MM.1S (cell line): ENCODE measurements around the gene ITSN1.

Source experiments
- DNase-seq: peaks from one replicate; pipeline ENCODE4 v3.0.0-alpha.2; 2015
- H2AFZ ChIP-seq: fragments of 300-600 bp; sonication (generic); 2 replicates; pipeline ENCODE4 v1.6.0; 2016; ENCODE audit warnings: antibody characterized with exemption, low read length
- H3F3A ChIP-seq: fragments of 300-600 bp; sonication (generic); 2 replicates; pipeline ENCODE4 v1.6.1; 2016; ENCODE audit warnings: mild to moderate bottlenecking, antibody characterized with exemption, low read length, moderate library complexity, mixed read lengths; ENCODE audit not compliant: insufficient read depth
- H3K27ac ChIP-seq: fragments of 300-600 bp; sonication (generic); 2 replicates; pipeline ENCODE4 v1.5.1; 2016; ENCODE audit warnings: mild to moderate bottlenecking, low read length
- H3K27me3 ChIP-seq: fragments of 300-600 bp; sonication (generic); replicated peaks from 2 replicates; pipeline ENCODE4 v1.6.0; 2016; ENCODE audit warnings: low read length; ENCODE audit not compliant: insufficient read depth
- H3K36me3 ChIP-seq: fragments of 300-600 bp; sonication (generic); replicated peaks from 2 replicates; pipeline ENCODE4 v1.6.1; 2016; ENCODE audit warnings: mild to moderate bottlenecking, low read length, mixed read lengths; ENCODE audit not compliant: insufficient read depth
- H3K4me1 ChIP-seq: fragments of 300-600 bp; sonication (generic); 2 replicates; pipeline ENCODE4 v1.6.1; 2016; ENCODE audit warnings: low read length, mixed read lengths
- H3K4me2 ChIP-seq: fragments of 300-600 bp; sonication (generic); 2 replicates; pipeline ENCODE4 v1.6.0; 2016; ENCODE audit warnings: low read depth, low read length
- H3K4me3 ChIP-seq: fragments of 300-600 bp; sonication (generic); 2 replicates; pipeline ENCODE4 v1.5.1; 2016; ENCODE audit warnings: low read length, mixed read lengths
- H3K79me2 ChIP-seq: fragments of 300-600 bp; sonication (generic); 2 replicates; pipeline ENCODE4 v1.6.1; 2016; ENCODE audit warnings: mixed run types, low read length, mixed read lengths
- H3K9ac ChIP-seq: fragments of 300-600 bp; sonication (generic); 2 replicates; pipeline ENCODE4 v1.6.1; 2016; ENCODE audit warnings: low read length, mixed read lengths
- H3K9me2 ChIP-seq: fragments of 300-600 bp; sonication (generic); replicated peaks from 2 replicates; pipeline ENCODE4 v1.6.1; 2016; ENCODE audit warnings: mild to moderate bottlenecking, low read length, mixed read lengths; ENCODE audit not compliant: insufficient read depth
- H3K9me3 ChIP-seq: fragments of 300-600 bp; sonication (generic); replicated peaks from 2 replicates; pipeline ENCODE4 v1.6.1; 2016; ENCODE audit warnings: mild to moderate bottlenecking, low read length, mixed read lengths; ENCODE audit not compliant: insufficient read depth
- H4K20me1 ChIP-seq: fragments of 300-600 bp; sonication (generic); 2 replicates; pipeline ENCODE4 v1.6.1; 2016; ENCODE audit warnings: mild to moderate bottlenecking, low read length, moderate library complexity, mixed read lengths; ENCODE audit not compliant: insufficient read depth
- CTCF ChIP-seq: fragments of 300-600 bp; sonication (generic); IDR thresholded peaks from 2 replicates; pipeline ENCODE4 v1.5.1; 2016; ENCODE audit warnings: antibody characterized with exemption, low read length, mixed read lengths
- EZH2 ChIP-seq: fragments of 300-600 bp; sonication (generic); optimal IDR thresholded peaks from 2 replicates; pipeline ENCODE3; 2017; ENCODE audit warnings: low read depth, mild to moderate bottlenecking, antibody characterized with exemption, low read length, mixed read lengths
- EZH2phosphoT487 ChIP-seq: fragments of 300-600 bp; sonication (generic); IDR thresholded peaks from 2 replicates; pipeline ENCODE4 v1.6.1; 2018; ENCODE audit warnings: antibody characterized with exemption, low read length

The ITSN1 gene

GRCh38 chr21:33894736-33895288 is 252.5 kb downstream of the ITSN1 start:
- Histone ChIP-seq H3K27me3 (no peaks in the 10 kb centered on the region), H2AFZ (peak overlapping the region; percentile 2; the same call in 1 of the 2 replicates), H3K9me3 (no peaks in the 10 kb centered on the region), H4K20me1 (no peaks in the 10 kb centered on the region), H3K9me2 (no peaks in the 10 kb centered on the region), H3K4me2 (peak overlapping the region; percentile 31), H3K9ac (no peak overlapping the region), H3K79me2 (no peaks in the 10 kb centered on the region), H3K4me3 (no peak overlapping the region), H3K36me3 (no peaks in the 10 kb centered on the region), H3K4me1 (peaks cover 3% of the 10 kb centered on the region; the same call in 1 of the 2 replicates), H3F3A (no peaks in the 10 kb centered on the region), H3K27ac (no peak overlapping the region)
- DNase-seq: peak; percentile 82
- TF ChIP-seq CTCF: peak; percentile 83
- no peak for TF ChIP-seq EZH2phosphoT487

GRCh38 chr21:33895356-33895755 is 253.1 kb downstream of the ITSN1 start:
- H3K79me2 ChIP-seq: no peaks in the 10 kb centered on the region
- H2AFZ ChIP-seq: no peak overlapping the region; the same call in 1 of the 2 replicates
- no peaks in the 10 kb centered on the region for H4K20me1 ChIP-seq
- H3K27ac ChIP-seq: no peak overlapping the region
- TF ChIP-seq CTCF: no peak
- H3K27me3 ChIP-seq: no peaks in the 10 kb centered on the region
- H3K4me2 ChIP-seq: peak overlapping the region; percentile 31
- no peak overlapping the region for H3K9ac ChIP-seq
- H3K9me2 ChIP-seq: no peaks in the 10 kb centered on the region
- H3K36me3 ChIP-seq: no peaks in the 10 kb centered on the region
- H3F3A ChIP-seq: no peaks in the 10 kb centered on the region
- H3K9me3 ChIP-seq: no peaks in the 10 kb centered on the region
- DNase-seq: no peak
- no peak overlapping the region for H3K4me3 ChIP-seq
- H3K4me1 ChIP-seq: peaks cover 3% of the 10 kb centered on the region; the same call in 1 of the 2 replicates

- no peak overlapping the region for H2AFZ ChIP-seq
- H3F3A ChIP-seq: 0 out of 2 replicates have a peak, but pooled peaks cover 6% of the 10 kb centered on the region
- H3K4me2 ChIP-seq: no peak overlapping the region
- no peak for DNase-seq
- no peaks in the 10 kb centered on the region for H3K9me3 ChIP-seq
- H3K9ac ChIP-seq: no peak overlapping the region
- H3K79me2 ChIP-seq: no peaks in the 10 kb centered on the region
- no peaks in the 10 kb centered on the region for H4K20me1 ChIP-seq
- H3K4me1 ChIP-seq: peaks cover 10% of the 10 kb centered on the region
- H3K27ac ChIP-seq: no peak overlapping the region
- H3K9me2 ChIP-seq: no peaks in the 10 kb centered on the region
- TF ChIP-seq CTCF (no peak), EZH2phosphoT487 (no peak), EZH2 (no peak)
- no peaks in the 10 kb centered on the region for H3K27me3 ChIP-seq
- H3K4me3 ChIP-seq: no peak overlapping the region
- H3K36me3 ChIP-seq: no peaks in the 10 kb centered on the region
These were observed 254.4 kb downstream of the ITSN1 start for GRCh38 chr21:33896691-33897090.
